HepG2 (cell line): ENCODE data around the gene APOA1.

Source experiments
- MIER2 ChIP-seq: IDR thresholded peaks from 2 replicates; pipeline ENCODE4 v1.6.1; 2016; ENCODE audit warnings: missing biosample characterization, missing genetic modification reagents
- MTA1 ChIP-seq: sonication (generic); formaldehyde crosslinking; IDR thresholded peaks from 2 replicates; pipeline ENCODE4 v1.4.0; 2020; ENCODE audit warnings: missing genetic modification reagents, mild to moderate bottlenecking, borderline replicate concordance
- NFYB ChIP-seq: sonication (generic); formaldehyde crosslinking; IDR thresholded peaks from 2 replicates; pipeline ENCODE4 v1.4.0; 2020; ENCODE audit warnings: missing genetic modification reagents
- TCF7 ChIP-seq: sonication (generic); IDR thresholded peaks from 2 replicates; pipeline ENCODE4 v1.6.1; 2016; ENCODE audit warnings: antibody characterized with exemption, low read depth
- TCF7L2 ChIP-seq: IDR thresholded peaks from 2 replicates; pipeline ENCODE4 v1.6.1; 2011; ENCODE audit warnings: mild to moderate bottlenecking, low read depth, low read length, moderate library complexity
- TF ChIP-seq, protein P1 (sequence below), 2 experiments: IDR thresholded peaks; 2 replicates each; pipeline ENCODE4 v1.6.1; 2011 to 2012; ENCODE audit warnings: low read length in 2 of 2, borderline replicate concordance in 1 of 2, low read depth in 1 of 2, mild to moderate bottlenecking in 1 of 2, moderate library complexity in 1 of 2
- TF ChIP-seq, protein P2 (sequence below): sonication (generic); formaldehyde crosslinking; IDR thresholded peaks from 2 replicates; pipeline ENCODE4 v1.5.0; 2020; ENCODE audit warnings: mild to moderate bottlenecking, missing genetic modification reagents, moderate library complexity
- TF ChIP-seq, protein P3 (sequence below): sonication (generic); IDR thresholded peaks from 2 replicates; pipeline ENCODE4 v1.6.1; 2016; ENCODE audit warnings: low read depth, borderline replicate concordance
- TF ChIP-seq, protein P4 (sequence below), 2 experiments: sonication (generic) in 1 of 2; formaldehyde crosslinking in 1 of 2; IDR thresholded peaks; 2 replicates each; pipeline versions ENCODE4 v1.4.0 to v1.6.1; 2018 to 2020; ENCODE audit warnings: missing genetic modification reagents in 2 of 2, borderline replicate concordance in 1 of 2, low read depth in 1 of 2, mild to moderate bottlenecking in 1 of 2, missing biosample characterization in 1 of 2

DNA sequence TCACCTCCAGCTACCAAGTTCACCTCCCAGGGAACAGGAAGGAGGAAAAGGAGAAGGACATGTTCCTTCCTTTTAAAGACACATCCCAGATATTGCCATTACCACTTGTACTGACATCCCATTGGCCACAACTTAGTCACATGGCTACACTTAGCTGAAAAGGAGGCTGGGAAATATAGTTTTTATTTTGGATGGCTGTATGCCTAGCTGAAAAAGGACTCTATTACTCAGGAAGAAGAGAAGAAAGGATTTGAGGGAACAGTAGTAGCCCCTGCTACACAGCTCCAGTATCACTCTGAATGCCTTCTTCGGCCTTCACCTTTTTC lies 43.7 kb downstream of the APOA1 start:
- TF ChIP-seq, protein P1, sequence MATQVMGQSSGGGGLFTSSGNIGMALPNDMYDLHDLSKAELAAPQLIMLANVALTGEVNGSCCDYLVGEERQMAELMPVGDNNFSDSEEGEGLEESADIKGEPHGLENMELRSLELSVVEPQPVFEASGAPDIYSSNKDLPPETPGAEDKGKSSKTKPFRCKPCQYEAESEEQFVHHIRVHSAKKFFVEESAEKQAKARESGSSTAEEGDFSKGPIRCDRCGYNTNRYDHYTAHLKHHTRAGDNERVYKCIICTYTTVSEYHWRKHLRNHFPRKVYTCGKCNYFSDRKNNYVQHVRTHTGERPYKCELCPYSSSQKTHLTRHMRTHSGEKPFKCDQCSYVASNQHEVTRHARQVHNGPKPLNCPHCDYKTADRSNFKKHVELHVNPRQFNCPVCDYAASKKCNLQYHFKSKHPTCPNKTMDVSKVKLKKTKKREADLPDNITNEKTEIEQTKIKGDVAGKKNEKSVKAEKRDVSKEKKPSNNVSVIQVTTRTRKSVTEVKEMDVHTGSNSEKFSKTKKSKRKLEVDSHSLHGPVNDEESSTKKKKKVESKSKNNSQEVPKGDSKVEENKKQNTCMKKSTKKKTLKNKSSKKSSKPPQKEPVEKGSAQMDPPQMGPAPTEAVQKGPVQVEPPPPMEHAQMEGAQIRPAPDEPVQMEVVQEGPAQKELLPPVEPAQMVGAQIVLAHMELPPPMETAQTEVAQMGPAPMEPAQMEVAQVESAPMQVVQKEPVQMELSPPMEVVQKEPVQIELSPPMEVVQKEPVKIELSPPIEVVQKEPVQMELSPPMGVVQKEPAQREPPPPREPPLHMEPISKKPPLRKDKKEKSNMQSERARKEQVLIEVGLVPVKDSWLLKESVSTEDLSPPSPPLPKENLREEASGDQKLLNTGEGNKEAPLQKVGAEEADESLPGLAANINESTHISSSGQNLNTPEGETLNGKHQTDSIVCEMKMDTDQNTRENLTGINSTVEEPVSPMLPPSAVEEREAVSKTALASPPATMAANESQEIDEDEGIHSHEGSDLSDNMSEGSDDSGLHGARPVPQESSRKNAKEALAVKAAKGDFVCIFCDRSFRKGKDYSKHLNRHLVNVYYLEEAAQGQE (IDR thresholded peaks at IDR 0.05; ENCODE audit: borderline replicate concordance in 1 of 2, low read depth in 1 of 2, low read length in 2 of 2) = no peak
- no peak for TF ChIP-seq MTA1 (CRISPR knock-in tag)
- no peak for TF ChIP-seq MIER2 (CRISPR knock-in tag)
- TF ChIP-seq TCF7 = no peak
- TF ChIP-seq, protein P2, sequence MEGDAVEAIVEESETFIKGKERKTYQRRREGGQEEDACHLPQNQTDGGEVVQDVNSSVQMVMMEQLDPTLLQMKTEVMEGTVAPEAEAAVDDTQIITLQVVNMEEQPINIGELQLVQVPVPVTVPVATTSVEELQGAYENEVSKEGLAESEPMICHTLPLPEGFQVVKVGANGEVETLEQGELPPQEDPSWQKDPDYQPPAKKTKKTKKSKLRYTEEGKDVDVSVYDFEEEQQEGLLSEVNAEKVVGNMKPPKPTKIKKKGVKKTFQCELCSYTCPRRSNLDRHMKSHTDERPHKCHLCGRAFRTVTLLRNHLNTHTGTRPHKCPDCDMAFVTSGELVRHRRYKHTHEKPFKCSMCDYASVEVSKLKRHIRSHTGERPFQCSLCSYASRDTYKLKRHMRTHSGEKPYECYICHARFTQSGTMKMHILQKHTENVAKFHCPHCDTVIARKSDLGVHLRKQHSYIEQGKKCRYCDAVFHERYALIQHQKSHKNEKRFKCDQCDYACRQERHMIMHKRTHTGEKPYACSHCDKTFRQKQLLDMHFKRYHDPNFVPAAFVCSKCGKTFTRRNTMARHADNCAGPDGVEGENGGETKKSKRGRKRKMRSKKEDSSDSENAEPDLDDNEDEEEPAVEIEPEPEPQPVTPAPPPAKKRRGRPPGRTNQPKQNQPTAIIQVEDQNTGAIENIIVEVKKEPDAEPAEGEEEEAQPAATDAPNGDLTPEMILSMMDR (CRISPR knock-in tag) = no peak
- TF ChIP-seq TCF7L2 = no peak
- no peak for TF ChIP-seq NFYB (CRISPR knock-in tag)
- TF ChIP-seq, protein P3, sequence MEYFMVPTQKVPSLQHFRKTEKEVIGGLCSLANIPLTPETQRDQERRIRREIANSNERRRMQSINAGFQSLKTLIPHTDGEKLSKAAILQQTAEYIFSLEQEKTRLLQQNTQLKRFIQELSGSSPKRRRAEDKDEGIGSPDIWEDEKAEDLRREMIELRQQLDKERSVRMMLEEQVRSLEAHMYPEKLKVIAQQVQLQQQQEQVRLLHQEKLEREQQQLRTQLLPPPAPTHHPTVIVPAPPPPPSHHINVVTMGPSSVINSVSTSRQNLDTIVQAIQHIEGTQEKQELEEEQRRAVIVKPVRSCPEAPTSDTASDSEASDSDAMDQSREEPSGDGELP = no peak
- TF ChIP-seq, protein P4, sequence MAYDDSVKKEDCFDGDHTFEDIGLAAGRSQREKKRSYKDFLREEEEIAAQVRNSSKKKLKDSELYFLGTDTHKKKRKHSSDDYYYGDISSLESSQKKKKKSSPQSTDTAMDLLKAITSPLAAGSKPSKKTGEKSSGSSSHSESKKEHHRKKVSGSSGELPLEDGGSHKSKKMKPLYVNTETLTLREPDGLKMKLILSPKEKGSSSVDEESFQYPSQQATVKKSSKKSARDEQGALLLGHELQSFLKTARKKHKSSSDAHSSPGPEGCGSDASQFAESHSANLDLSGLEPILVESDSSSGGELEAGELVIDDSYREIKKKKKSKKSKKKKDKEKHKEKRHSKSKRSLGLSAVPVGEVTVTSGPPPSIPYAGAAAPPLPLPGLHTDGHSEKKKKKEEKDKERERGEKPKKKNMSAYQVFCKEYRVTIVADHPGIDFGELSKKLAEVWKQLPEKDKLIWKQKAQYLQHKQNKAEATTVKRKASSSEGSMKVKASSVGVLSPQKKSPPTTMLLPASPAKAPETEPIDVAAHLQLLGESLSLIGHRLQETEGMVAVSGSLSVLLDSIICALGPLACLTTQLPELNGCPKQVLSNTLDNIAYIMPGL (CRISPR knock-in tag; IDR thresholded peaks at IDR 0.05; ENCODE audit: borderline replicate concordance in 1 of 2, low read depth in 1 of 2) = no peak
